ENCODE data around the gene UNK. TPM values are rescaled to one million over a fixed set of nuclear protein-coding genes. Genes with fewer than 3 reads are reported as not detected.

The UNK gene
- total and polyA plus RNA-seq, 2 donors (not counting 3 experiments of a cell fraction or from before 2014, with no cell fraction given) = 18.0 to 23.2 TPM

DNA sequence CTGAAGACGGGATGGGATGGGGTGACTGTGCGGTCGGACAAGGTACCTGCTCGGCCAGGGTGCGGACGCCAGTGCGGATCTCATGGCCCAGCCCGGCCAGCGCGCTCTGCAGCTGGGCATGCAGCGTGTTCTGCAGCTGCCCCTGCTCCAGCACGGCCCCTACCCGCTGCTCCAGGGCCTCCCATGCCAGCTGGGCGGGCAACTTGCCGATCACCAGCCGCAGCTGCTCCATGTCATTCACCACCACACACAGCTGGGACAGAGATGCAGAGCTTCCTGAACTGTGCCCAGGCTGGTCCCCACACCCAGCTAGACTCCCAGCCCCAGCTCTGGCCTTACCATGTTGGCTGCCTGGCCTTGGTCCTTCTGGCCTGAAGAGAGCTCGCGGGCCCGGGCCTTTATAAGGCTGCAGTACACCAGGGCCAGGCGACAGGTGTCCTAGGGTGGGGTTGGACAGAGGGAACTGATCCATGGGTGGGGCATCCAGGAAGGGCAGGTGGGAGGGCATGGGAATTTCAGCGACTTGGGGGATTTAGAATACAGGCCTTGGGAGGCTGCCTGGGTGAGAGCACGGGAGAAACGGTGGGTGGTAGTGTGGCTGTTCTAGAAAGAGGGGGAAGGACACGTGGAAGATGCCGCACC, 49.8 kb downstream of the UNK start:
- POLR2A ChIA-PET = no interaction called here

More for the DNA sequence above, 49.8 kb downstream of the UNK start:
- H3K4me2 ChIP-seq (ENCODE audit: insufficient read depth, low read length) = no peak overlapping the region
- BruUV-seq (replicated peaks) = no TSS peak
- no peak for DNase-seq (ENCODE audit: low read depth, low spot score)
- no peak for FAIRE-seq
- H4K20me1 ChIP-seq (replicated peaks; ENCODE audit: control insufficient read depth, extremely low read depth, insufficient read depth, low read length) = no peaks in the 10 kb centered on the region
- no peak overlapping the region for H2AFZ ChIP-seq (ENCODE audit: low read depth, low read length)
- H3K27me3 ChIP-seq (ENCODE audit: control insufficient read depth in 2 of 2, insufficient read depth in 2 of 2, low read length in 2 of 2) = no peaks in the 10 kb centered on the region
- H3K27ac ChIP-seq (ENCODE audit: insufficient read depth, low read depth, low read length) = no peak overlapping the region
- CTCF ChIA-PET = interaction anchor here (1.9 kb wide), 1 partner anchor 11 kb away, joined by 10 read pairs; no protein-coding TSS in a partner anchor
- no peaks in the 10 kb centered on the region for H3K79me2 ChIP-seq (ENCODE audit: control insufficient read depth, insufficient read depth, low read length)
- no peaks in the 10 kb centered on the region for H3K9me1 ChIP-seq (replicated peaks; ENCODE audit: control insufficient read depth, extremely low read depth, insufficient read depth, low read length)
- H3K36me3 ChIP-seq (ENCODE audit: control insufficient read depth in 2 of 2, extremely low read depth in 1 of 2, insufficient read depth in 2 of 2, low read length in 2 of 2) = no peaks in the 10 kb centered on the region
- no peaks in the 10 kb centered on the region for H3K4me1 ChIP-seq (ENCODE audit: control insufficient read depth, extremely low read depth, insufficient read depth, low read length)
- TF ChIP-seq EZH2 (IDR thresholded peaks at IDR 0.05; ENCODE audit: borderline replicate concordance, low read depth, low read length, severe bottlenecking) (no peak), JUN (IDR thresholded peaks at IDR 0.05; ENCODE audit: borderline replicate concordance, insufficient read depth, insufficient read length, low read depth) (no peak), POLR2AphosphoS5 (IDR thresholded peaks at IDR 0.05; ENCODE audit: insufficient read depth, low read depth, low read length) (no peak), MYC (IDR thresholded peaks at IDR 0.05; ENCODE audit: low read depth, low read length) (no peak)
- TF ChIP-seq, protein P1, sequence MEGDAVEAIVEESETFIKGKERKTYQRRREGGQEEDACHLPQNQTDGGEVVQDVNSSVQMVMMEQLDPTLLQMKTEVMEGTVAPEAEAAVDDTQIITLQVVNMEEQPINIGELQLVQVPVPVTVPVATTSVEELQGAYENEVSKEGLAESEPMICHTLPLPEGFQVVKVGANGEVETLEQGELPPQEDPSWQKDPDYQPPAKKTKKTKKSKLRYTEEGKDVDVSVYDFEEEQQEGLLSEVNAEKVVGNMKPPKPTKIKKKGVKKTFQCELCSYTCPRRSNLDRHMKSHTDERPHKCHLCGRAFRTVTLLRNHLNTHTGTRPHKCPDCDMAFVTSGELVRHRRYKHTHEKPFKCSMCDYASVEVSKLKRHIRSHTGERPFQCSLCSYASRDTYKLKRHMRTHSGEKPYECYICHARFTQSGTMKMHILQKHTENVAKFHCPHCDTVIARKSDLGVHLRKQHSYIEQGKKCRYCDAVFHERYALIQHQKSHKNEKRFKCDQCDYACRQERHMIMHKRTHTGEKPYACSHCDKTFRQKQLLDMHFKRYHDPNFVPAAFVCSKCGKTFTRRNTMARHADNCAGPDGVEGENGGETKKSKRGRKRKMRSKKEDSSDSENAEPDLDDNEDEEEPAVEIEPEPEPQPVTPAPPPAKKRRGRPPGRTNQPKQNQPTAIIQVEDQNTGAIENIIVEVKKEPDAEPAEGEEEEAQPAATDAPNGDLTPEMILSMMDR (IDR thresholded peaks at IDR 0.05; ENCODE audit: extremely low read depth in 1 of 2, insufficient read depth in 1 of 2, low read depth in 1 of 2, low read length in 2 of 2) = no peak
- intact Hi-C loops (cut with micrococcal nuclease) = no loop called here
- H3K4me3 ChIP-seq (replicated peaks in 1 of 3; ENCODE audit: insufficient read depth in 1 of 3, low read depth in 1 of 3, low read length in 3 of 3) = no peak overlapping the region
- H3K9me3 ChIP-seq (replicated peaks; ENCODE audit: control insufficient read depth, insufficient read depth, low read length) = no peaks in the 10 kb centered on the region
- dilution Hi-C loops (cut with MboI; ENCODE audit: extremely low pct_ligation_motif_present, low sequenced_read_pairs) = no loop called here
- no peak overlapping the region for H3K9ac ChIP-seq (replicated peaks; ENCODE audit: extremely low read depth, insufficient read depth, low read length)
